G401 (cell line): Measurements from ENCODE around the gene SLC37A1. TPM values are rescaled to one million over a fixed set of nuclear protein-coding genes. Genes with fewer than 3 reads are reported as not detected.
"Not testable (repeated sequence)": the region's sequence is repeated elsewhere in the genome, so short reads cannot be mapped to it uniquely, and the experiment has no call there.

ENCODE experiments used
- DNase-seq: peaks from one replicate; pipeline ENCODE4 v3.0.0-alpha.2; 2015; ENCODE audit warnings: low spot score
- in situ Hi-C: cut with HindIII; loops from 2 replicates; pipeline ENCODE4 v1.10.0; 2016; ENCODE audit warnings: low sequenced_read_pairs, mixed read lengths
- total RNA-seq: library from RNA; depleted of rRNA; stranded (reverse); fragments of >200 nt; shearing (Covaris generic); gene quantifications from 2 replicates; pipeline ENCODE4 v1.2.3, GENCODE V29; 2014; rRNA removed

The SLC37A1 gene
- total RNA-seq, 1 experiment from 2014 or later, result 0.37 TPM

GRCh38 chr21:42619166-42619565 lies 105.5 kb downstream of the SLC37A1 start:
- in situ Hi-C loops, result no loop called here
- DNase-seq, result no peak

GRCh38 chr21:42619841-42620240 lies 106.2 kb downstream of the SLC37A1 start:
- no peak for DNase-seq
- in situ Hi-C loops, result no loop called here

GRCh38 chr21:42621166-42621818 lies 107.6 kb downstream of the SLC37A1 start:
- in situ Hi-C loops, result no loop called here
- no peak for DNase-seq

- peak; percentile 35 for DNase-seq
- in situ Hi-C loops, result no loop called here
Measured at GRCh38 chr21:42621819-42622177, 108.1 kb downstream of the SLC37A1 start.

GRCh38 chr21:42622284-42622683 lies 108.6 kb downstream of the SLC37A1 start:
- no peak for DNase-seq
- in situ Hi-C loops, result no loop called here

- DNase-seq, result no peak
- in situ Hi-C loops, result no loop called here
Measured at GRCh38 chr21:42623694-42624093, 110.0 kb downstream of the SLC37A1 start.

- in situ Hi-C loops, result no loop called here
Measured at GRCh38 chr21:42624095-42624790, 110.6 kb downstream of the SLC37A1 start.

GRCh38 chr21:42624936-42625335 lies 111.3 kb downstream of the SLC37A1 start:
- DNase-seq, result no peak
- in situ Hi-C loops, result no loop called here

More at GRCh38 chr21:42624095-42624790, 110.6 kb downstream of the SLC37A1 start:
- peak; percentile 8 for DNase-seq

GRCh38 chr21:42626171-42626570 lies 112.5 kb downstream of the SLC37A1 start:
- in situ Hi-C loops, result no loop called here
- DNase-seq, result no peak

GRCh38 chr21:42627527-42628289 lies 114.1 kb downstream of the SLC37A1 start:
- DNase-seq, result no peak
- in situ Hi-C loops, result no loop called here

- in situ Hi-C loops, DNase-seq: not testable (repeated sequence)
Measured at GRCh38 chr21:42628466-42629061, 114.9 kb downstream of the SLC37A1 start.

GRCh38 chr21:42629933-42630589 lies 116.4 kb downstream of the SLC37A1 start:
- in situ Hi-C loops, result no loop called here
- no peak for DNase-seq

GRCh38 chr21:42630626-42631025 lies 117.0 kb downstream of the SLC37A1 start:
- no peak for DNase-seq
- in situ Hi-C loops, result no loop called here

Other genes with a start within 250 kb of the SLC37A1 start
- not detected in 2 replicates for gene TFF3, start 198.4 kb upstream of the SLC37A1 start, total RNA-seq
- gene TFF2, start 162.9 kb upstream of the SLC37A1 start, total RNA-seq, result not detected in 2 replicates
- gene TFF1, start 147.3 kb upstream of the SLC37A1 start, total RNA-seq, result not detected in 2 replicates
- not detected in 2 replicates for gene TMPRSS3, start 117.8 kb upstream of the SLC37A1 start, total RNA-seq
- not detected in 2 replicates for gene UBASH3A, start 110.0 kb upstream of the SLC37A1 start, total RNA-seq
- gene RSPH1, start 17.6 kb upstream of the SLC37A1 start, total RNA-seq, result 0.41 TPM in 1 of 2 replicates, not detected in the other
- gene PDE9A, start 139.8 kb downstream of the SLC37A1 start, total RNA-seq, result 5.7 and 10.5 TPM in 2 replicates